ENCODE measurements around the gene ANKRD13C.
"Not testable (repeated sequence)": the region's sequence is repeated elsewhere in the genome, so short reads cannot be mapped to it uniquely, and the experiment has no call there.

The ANKRD13C gene

GRCh38 chr1:70355920-70356319 is 1.4 kb upstream of the ANKRD13C start:
- no peak for DNase-seq

GRCh38 chr1:70355111-70355407 is 537 bp upstream of the ANKRD13C start:
- DNase-seq, result no peak

GRCh38 chr1:70353601-70354331 is 756 bp downstream of the ANKRD13C start:
- peak; percentile 70 for DNase-seq

- DNase-seq, result no peak
Measured at GRCh38 chr1:70353044-70353443, 1.5 kb downstream of the ANKRD13C start.

- DNase-seq, result not testable (repeated sequence)
Measured at GRCh38 chr1:70349799-70350198, 4.7 kb downstream of the ANKRD13C start.

GRCh38 chr1:70348399-70349165 is 5.9 kb downstream of the ANKRD13C start:
- no peak for DNase-seq

GRCh38 chr1:70339644-70340043 is 14.9 kb downstream of the ANKRD13C start:
- DNase-seq, result not testable (repeated sequence)

GRCh38 chr1:70336050-70336449 is 18.5 kb downstream of the ANKRD13C start:
- DNase-seq, result no peak

- no peak for DNase-seq
Measured at GRCh38 chr1:70334436-70334835, 20.1 kb downstream of the ANKRD13C start.

- DNase-seq, result no peak
Measured at GRCh38 chr1:70333245-70333644, 21.3 kb downstream of the ANKRD13C start.

GRCh38 chr1:70331962-70332361 is 22.6 kb downstream of the ANKRD13C start:
- no peak for DNase-seq

- DNase-seq, result no peak
Measured at GRCh38 chr1:70327306-70328076, 27.0 kb downstream of the ANKRD13C start.

- no peak for DNase-seq
Measured at GRCh38 chr1:70324683-70325082, 29.8 kb downstream of the ANKRD13C start.

- no peak for DNase-seq
Measured at GRCh38 chr1:70319750-70320149, 34.8 kb downstream of the ANKRD13C start.

GRCh38 chr1:70318191-70318590 is 36.3 kb downstream of the ANKRD13C start:
- DNase-seq, result no peak

GRCh38 chr1:70317087-70317486 is 37.4 kb downstream of the ANKRD13C start:
- no peak for DNase-seq

- DNase-seq, result no peak
Measured at GRCh38 chr1:70315782-70316181, 38.7 kb downstream of the ANKRD13C start.

- DNase-seq, result no peak
Measured at GRCh38 chr1:70314706-70315304, 39.7 kb downstream of the ANKRD13C start.

GRCh38 chr1:70311369-70311768 is 43.2 kb downstream of the ANKRD13C start:
- no peak for DNase-seq

- no peak for DNase-seq
Measured at GRCh38 chr1:70299472-70299871, 55.0 kb downstream of the ANKRD13C start.

- DNase-seq, result no peak
Measured at GRCh38 chr1:70295749-70296148, 58.8 kb downstream of the ANKRD13C start.

- no peak for DNase-seq
Measured at GRCh38 chr1:70293186-70293843, 61.2 kb downstream of the ANKRD13C start.

GRCh38 chr1:70290218-70290617 is 64.3 kb downstream of the ANKRD13C start:
- no peak for DNase-seq

Data from NCI-H82 (cell line).